ENCODE measurements around the gene IL1RL2. TPM values are rescaled to one million over a fixed set of nuclear protein-coding genes. Genes with fewer than 3 reads are reported as not detected.

Gene IL1RL2
- total RNA-seq, 1 experiment from 2014 or later: not detected

DNA sequence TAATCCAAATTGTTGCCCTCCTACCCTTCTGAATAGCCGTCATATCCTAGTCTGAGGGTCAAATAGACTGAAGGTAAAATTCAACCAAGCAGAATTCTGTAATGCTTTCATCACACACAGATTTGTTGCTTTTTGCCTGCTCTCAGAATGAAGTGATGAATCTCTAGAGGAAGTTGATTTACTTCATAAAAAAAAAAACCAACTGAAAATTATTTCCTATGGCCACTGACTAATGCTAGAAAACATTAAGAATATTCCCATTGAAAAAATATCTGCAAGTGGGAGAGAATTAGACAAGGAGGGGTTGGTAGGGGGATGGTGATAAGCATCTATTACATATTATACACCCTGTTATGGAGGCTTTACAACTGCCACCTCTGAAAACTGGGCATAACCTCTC is 2.3 kb upstream of the IL1RL2 start (continued):
- TF ChIP-seq, protein P1, sequence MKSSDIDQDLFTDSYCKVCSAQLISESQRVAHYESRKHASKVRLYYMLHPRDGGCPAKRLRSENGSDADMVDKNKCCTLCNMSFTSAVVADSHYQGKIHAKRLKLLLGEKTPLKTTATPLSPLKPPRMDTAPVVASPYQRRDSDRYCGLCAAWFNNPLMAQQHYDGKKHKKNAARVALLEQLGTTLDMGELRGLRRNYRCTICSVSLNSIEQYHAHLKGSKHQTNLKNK (CRISPR knock-in tag; IDR thresholded peaks at IDR 0.05): no peak
- TF ChIP-seq, protein P2, sequence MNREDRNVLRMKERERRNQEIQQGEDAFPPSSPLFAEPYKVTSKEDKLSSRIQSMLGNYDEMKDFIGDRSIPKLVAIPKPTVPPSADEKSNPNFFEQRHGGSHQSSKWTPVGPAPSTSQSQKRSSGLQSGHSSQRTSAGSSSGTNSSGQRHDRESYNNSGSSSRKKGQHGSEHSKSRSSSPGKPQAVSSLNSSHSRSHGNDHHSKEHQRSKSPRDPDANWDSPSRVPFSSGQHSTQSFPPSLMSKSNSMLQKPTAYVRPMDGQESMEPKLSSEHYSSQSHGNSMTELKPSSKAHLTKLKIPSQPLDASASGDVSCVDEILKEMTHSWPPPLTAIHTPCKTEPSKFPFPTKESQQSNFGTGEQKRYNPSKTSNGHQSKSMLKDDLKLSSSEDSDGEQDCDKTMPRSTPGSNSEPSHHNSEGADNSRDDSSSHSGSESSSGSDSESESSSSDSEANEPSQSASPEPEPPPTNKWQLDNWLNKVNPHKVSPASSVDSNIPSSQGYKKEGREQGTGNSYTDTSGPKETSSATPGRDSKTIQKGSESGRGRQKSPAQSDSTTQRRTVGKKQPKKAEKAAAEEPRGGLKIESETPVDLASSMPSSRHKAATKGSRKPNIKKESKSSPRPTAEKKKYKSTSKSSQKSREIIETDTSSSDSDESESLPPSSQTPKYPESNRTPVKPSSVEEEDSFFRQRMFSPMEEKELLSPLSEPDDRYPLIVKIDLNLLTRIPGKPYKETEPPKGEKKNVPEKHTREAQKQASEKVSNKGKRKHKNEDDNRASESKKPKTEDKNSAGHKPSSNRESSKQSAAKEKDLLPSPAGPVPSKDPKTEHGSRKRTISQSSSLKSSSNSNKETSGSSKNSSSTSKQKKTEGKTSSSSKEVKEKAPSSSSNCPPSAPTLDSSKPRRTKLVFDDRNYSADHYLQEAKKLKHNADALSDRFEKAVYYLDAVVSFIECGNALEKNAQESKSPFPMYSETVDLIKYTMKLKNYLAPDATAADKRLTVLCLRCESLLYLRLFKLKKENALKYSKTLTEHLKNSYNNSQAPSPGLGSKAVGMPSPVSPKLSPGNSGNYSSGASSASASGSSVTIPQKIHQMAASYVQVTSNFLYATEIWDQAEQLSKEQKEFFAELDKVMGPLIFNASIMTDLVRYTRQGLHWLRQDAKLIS (CRISPR knock-in tag; IDR thresholded peaks at IDR 0.05; ENCODE audit: borderline replicate concordance): no peak
- TF ChIP-seq, protein P3, sequence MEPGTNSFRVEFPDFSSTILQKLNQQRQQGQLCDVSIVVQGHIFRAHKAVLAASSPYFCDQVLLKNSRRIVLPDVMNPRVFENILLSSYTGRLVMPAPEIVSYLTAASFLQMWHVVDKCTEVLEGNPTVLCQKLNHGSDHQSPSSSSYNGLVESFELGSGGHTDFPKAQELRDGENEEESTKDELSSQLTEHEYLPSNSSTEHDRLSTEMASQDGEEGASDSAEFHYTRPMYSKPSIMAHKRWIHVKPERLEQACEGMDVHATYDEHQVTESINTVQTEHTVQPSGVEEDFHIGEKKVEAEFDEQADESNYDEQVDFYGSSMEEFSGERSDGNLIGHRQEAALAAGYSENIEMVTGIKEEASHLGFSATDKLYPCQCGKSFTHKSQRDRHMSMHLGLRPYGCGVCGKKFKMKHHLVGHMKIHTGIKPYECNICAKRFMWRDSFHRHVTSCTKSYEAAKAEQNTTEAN (CRISPR knock-in tag; IDR thresholded peaks at IDR 0.05): no peak

DNA sequence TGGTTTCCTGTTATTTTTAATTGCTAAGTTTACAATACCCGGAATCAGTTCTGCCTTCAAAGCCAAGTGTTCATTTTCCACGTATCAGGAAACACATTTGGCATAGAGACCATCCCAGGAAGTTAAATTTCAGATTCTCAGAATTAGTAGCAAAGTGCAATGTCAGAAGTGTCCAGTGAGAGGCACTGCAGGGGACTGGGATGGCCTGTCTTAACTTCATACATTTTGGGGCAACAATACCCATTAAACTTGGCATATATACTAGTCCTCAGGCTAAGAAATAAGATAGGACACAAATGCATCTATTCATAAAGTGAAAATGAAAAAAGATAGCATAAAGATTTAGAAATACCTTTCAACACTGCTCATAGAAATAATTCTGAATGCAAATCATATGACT is 1.5 kb upstream of the IL1RL2 start:
- CTCF ChIA-PET: interaction anchor here (3.0 kb wide), 1 partner anchor 55 kb away, joined by 10 read pairs; no protein-coding TSS in a partner anchor
- peaks cover 3% of the 10 kb centered on the region for H3K9me3 Mint-ChIP-seq
- H3K4me3 Mint-ChIP-seq: no peak overlapping the region
- ATAC-seq (no peak), DNase-seq (ENCODE audit: low spot score) (no peak)
- H3K27me3 Mint-ChIP-seq (ENCODE audit: low read depth): peaks cover 48% of the 10 kb centered on the region
- POLR2A ChIA-PET: no interaction called here
- H3K27ac Mint-ChIP-seq: no peak overlapping the region
- TF ChIP-seq GRHL2 (CRISPR knock-in tag; IDR thresholded peaks at IDR 0.05; ENCODE audit: insufficient replicate concordance, severe bottlenecking): no peak
- TF ChIP-seq, protein P4, sequence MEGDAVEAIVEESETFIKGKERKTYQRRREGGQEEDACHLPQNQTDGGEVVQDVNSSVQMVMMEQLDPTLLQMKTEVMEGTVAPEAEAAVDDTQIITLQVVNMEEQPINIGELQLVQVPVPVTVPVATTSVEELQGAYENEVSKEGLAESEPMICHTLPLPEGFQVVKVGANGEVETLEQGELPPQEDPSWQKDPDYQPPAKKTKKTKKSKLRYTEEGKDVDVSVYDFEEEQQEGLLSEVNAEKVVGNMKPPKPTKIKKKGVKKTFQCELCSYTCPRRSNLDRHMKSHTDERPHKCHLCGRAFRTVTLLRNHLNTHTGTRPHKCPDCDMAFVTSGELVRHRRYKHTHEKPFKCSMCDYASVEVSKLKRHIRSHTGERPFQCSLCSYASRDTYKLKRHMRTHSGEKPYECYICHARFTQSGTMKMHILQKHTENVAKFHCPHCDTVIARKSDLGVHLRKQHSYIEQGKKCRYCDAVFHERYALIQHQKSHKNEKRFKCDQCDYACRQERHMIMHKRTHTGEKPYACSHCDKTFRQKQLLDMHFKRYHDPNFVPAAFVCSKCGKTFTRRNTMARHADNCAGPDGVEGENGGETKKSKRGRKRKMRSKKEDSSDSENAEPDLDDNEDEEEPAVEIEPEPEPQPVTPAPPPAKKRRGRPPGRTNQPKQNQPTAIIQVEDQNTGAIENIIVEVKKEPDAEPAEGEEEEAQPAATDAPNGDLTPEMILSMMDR (IDR thresholded peaks at IDR 0.05): peak; percentile 46
- H3K36me3 Mint-ChIP-seq: peaks cover 2% of the 10 kb centered on the region; the same call in 1 of the 2 replicates
- peaks cover 3% of the 10 kb centered on the region; the same call in 1 of the 2 replicates for H3K4me1 Mint-ChIP-seq

DNA sequence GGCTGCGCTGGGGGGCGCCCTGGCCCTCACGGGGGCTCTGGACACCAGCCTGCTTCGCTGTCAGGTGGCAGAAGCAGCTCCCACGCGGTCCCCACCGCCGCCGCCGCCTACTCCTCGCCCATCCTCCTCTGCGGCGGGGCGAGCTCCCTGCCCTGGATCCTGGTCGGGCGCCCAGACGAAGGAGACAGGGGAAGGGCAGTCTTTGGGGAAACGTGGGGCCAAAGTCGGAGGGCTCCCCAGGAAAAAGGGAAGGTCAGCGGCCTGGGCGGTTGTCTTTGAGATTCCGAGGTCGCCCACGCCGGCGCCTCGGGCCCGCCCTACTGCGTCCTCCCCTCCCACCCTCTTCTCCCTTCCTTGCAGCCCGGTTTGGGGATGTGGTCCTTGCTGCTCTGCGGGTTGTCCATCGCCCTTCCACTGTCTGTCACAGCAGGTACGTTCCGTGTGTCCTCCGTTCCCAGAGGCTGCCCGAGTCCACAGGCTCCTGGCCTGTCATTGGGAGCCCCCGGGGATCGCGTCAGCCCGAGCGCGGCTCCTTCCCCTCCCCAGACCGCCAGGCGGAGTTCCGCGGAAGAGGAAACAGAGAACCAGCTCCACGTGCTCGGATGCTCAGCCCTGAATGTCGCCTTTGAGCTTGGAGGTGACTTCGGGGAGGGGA is 800 bp downstream of the IL1RL2 start:
- ATAC-seq: peak; percentile 85
- CTCF ChIA-PET: interaction anchor here (0.6 to 2.2 kb wide), 11 partner anchors 10 to 428 kb away, joined by 3 to 13 read pairs (median 5); partner anchors contain the start of genes IL18R1 and IL1R1
- TF ChIP-seq EMX1 (CRISPR knock-in tag; IDR thresholded peaks at IDR 0.05) (no peak), ZNF232 (CRISPR knock-in tag; IDR thresholded peaks at IDR 0.05) (0 out of 2 replicates have a peak, but pooled peaks have one; percentile 27), PRRX2 (CRISPR knock-in tag; IDR thresholded peaks at IDR 0.05) (no peak), RELA (CRISPR knock-in tag; IDR thresholded peaks at IDR 0.05; ENCODE audit: borderline replicate concordance) (no peak), ZNF219 (CRISPR knock-in tag; IDR thresholded peaks at IDR 0.05; ENCODE audit: borderline replicate concordance) (no peak), MYBL2 (CRISPR knock-in tag; IDR thresholded peaks at IDR 0.05) (no peak), CREM (CRISPR knock-in tag; IDR thresholded peaks at IDR 0.05) (no peak), GTF2I (CRISPR knock-in tag; conservative IDR thresholded peaks at IDR 0.05) (no peak)
- TF ChIP-seq, protein P5, sequence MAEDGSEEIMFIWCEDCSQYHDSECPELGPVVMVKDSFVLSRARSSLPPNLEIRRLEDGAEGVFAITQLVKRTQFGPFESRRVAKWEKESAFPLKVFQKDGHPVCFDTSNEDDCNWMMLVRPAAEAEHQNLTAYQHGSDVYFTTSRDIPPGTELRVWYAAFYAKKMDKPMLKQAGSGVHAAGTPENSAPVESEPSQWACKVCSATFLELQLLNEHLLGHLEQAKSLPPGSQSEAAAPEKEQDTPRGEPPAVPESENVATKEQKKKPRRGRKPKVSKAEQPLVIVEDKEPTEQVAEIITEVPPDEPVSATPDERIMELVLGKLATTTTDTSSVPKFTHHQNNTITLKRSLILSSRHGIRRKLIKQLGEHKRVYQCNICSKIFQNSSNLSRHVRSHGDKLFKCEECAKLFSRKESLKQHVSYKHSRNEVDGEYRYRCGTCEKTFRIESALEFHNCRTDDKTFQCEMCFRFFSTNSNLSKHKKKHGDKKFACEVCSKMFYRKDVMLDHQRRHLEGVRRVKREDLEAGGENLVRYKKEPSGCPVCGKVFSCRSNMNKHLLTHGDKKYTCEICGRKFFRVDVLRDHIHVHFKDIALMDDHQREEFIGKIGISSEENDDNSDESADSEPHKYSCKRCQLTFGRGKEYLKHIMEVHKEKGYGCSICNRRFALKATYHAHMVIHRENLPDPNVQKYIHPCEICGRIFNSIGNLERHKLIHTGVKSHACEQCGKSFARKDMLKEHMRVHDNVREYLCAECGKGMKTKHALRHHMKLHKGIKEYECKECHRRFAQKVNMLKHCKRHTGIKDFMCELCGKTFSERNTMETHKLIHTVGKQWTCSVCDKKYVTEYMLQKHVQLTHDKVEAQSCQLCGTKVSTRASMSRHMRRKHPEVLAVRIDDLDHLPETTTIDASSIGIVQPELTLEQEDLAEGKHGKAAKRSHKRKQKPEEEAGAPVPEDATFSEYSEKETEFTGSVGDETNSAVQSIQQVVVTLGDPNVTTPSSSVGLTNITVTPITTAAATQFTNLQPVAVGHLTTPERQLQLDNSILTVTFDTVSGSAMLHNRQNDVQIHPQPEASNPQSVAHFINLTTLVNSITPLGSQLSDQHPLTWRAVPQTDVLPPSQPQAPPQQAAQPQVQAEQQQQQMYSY (CRISPR knock-in tag; IDR thresholded peaks at IDR 0.05): no peak
- TF ChIP-seq, protein P6, sequence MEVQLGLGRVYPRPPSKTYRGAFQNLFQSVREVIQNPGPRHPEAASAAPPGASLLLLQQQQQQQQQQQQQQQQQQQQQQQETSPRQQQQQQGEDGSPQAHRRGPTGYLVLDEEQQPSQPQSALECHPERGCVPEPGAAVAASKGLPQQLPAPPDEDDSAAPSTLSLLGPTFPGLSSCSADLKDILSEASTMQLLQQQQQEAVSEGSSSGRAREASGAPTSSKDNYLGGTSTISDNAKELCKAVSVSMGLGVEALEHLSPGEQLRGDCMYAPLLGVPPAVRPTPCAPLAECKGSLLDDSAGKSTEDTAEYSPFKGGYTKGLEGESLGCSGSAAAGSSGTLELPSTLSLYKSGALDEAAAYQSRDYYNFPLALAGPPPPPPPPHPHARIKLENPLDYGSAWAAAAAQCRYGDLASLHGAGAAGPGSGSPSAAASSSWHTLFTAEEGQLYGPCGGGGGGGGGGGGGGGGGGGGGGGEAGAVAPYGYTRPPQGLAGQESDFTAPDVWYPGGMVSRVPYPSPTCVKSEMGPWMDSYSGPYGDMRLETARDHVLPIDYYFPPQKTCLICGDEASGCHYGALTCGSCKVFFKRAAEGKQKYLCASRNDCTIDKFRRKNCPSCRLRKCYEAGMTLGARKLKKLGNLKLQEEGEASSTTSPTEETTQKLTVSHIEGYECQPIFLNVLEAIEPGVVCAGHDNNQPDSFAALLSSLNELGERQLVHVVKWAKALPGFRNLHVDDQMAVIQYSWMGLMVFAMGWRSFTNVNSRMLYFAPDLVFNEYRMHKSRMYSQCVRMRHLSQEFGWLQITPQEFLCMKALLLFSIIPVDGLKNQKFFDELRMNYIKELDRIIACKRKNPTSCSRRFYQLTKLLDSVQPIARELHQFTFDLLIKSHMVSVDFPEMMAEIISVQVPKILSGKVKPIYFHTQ (CRISPR knock-in tag; IDR thresholded peaks at IDR 0.05): no peak
- TF ChIP-seq, protein P7, sequence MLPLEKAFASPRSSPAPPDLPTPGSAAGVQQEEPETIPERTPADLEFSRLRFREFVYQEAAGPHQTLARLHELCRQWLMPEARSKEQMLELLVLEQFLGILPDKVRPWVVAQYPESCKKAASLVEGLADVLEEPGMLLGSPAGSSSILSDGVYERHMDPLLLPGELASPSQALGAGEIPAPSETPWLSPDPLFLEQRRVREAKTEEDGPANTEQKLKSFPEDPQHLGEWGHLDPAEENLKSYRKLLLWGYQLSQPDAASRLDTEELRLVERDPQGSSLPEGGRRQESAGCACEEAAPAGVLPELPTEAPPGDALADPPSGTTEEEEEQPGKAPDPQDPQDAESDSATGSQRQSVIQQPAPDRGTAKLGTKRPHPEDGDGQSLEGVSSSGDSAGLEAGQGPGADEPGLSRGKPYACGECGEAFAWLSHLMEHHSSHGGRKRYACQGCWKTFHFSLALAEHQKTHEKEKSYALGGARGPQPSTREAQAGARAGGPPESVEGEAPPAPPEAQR (CRISPR knock-in tag; IDR thresholded peaks at IDR 0.05): no peak

More for the DNA sequence above, 800 bp downstream of the IL1RL2 start:
- Mint-ChIP-seq H3K36me3 (peaks cover 2% of the 10 kb centered on the region; the same call in 1 of the 2 replicates), H3K4me1 (peaks cover 3% of the 10 kb centered on the region; the same call in 1 of the 2 replicates), H3K27ac (no peak overlapping the region), H3K4me3 (peak overlapping the region; percentile 71), H3K27me3 (ENCODE audit: low read depth) (peaks cover 48% of the 10 kb centered on the region), H3K9me3 (peaks cover 3% of the 10 kb centered on the region)
- DNase-seq (ENCODE audit: low spot score): peak; percentile 58
- POLR2A ChIA-PET: interaction anchor here (0.8 kb wide), 1 partner anchor 565 kb away, joined by 3 read pairs; no protein-coding TSS in a partner anchor
